ENCODE results near the gene CCN5. TPM values are rescaled to one million over a fixed set of nuclear protein-coding genes. Genes with fewer than 3 reads are reported as not detected.

The CCN5 gene
- total RNA-seq, 2 experiments from 2014 or later: not detected

DNA sequence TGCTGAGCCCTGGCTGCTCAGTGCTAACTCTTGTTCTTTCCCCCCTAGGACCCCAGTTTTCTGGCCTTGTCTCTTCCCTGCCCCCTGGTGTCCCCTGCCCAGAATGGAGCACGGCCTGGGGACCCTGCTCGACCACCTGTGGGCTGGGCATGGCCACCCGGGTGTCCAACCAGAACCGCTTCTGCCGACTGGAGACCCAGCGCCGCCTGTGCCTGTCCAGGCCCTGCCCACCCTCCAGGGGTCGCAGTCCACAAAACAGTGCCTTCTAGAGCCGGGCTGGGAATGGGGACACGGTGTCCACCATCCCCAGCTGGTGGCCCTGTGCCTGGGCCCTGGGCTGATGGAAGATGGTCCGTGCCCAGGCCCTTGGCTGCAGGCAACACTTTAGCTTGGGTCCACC lies 11.9 kb downstream of the CCN5 start:
- Histone ChIP-seq H3K9me3 (ENCODE audit: low read length) (no peaks in the 10 kb centered on the region), H3K9me2 (ENCODE audit: insufficient read depth, low read length) (no peaks in the 10 kb centered on the region), H4K20me1 (ENCODE audit: insufficient read depth, low read length) (no peaks in the 10 kb centered on the region), H3K27ac (ENCODE audit: low read depth, low read length, poor library complexity, severe bottlenecking) (no peak overlapping the region), H3K4me2 (ENCODE audit: low read length) (no peak overlapping the region), H3K36me3 (ENCODE audit: insufficient read depth, low read length) (no peaks in the 10 kb centered on the region), H2AFZ (ENCODE audit: low read length) (no peak overlapping the region), H3K79me2 (ENCODE audit: insufficient read depth, low read depth, low read length) (no peaks in the 10 kb centered on the region), H3K4me3 (ENCODE audit: low read depth, low read length, poor library complexity, severe bottlenecking) (no peak overlapping the region), H3K4me1 (ENCODE audit: insufficient read depth, low read length, poor library complexity, severe bottlenecking) (no peaks in the 10 kb centered on the region)
- ChIA-PET CTCF (ENCODE audit: unreplicated experiment) (no interaction called here), POLR2A (no interaction called here)
- intact Hi-C loops (cut with micrococcal nuclease; ENCODE audit: unreplicated experiment): no loop called here
- BruUV-seq (replicated peaks): no TSS peak
- DNase-seq (ENCODE audit: low spot score): no peak
- no peak for TF ChIP-seq CTCF (conservative IDR thresholded peaks at IDR 0.05; ENCODE audit: low read length)
- no peak for TF ChIP-seq EZH2phosphoT487 (IDR thresholded peaks at IDR 0.05; ENCODE audit: borderline replicate concordance, low read depth, low read length)

- Histone ChIP-seq H3K9me2 (ENCODE audit: insufficient read depth, low read length) (no peaks in the 10 kb centered on the region), H3K4me1 (ENCODE audit: insufficient read depth, low read length, poor library complexity, severe bottlenecking) (no peaks in the 10 kb centered on the region), H3K27ac (ENCODE audit: low read depth, low read length, poor library complexity, severe bottlenecking) (no peak overlapping the region), H3K79me2 (ENCODE audit: insufficient read depth, low read depth, low read length) (no peaks in the 10 kb centered on the region), H3K36me3 (ENCODE audit: insufficient read depth, low read length) (0 out of 2 replicates have a peak, but pooled peaks cover 4% of the 10 kb centered on the region), H4K20me1 (ENCODE audit: insufficient read depth, low read length) (no peaks in the 10 kb centered on the region), H3K4me2 (ENCODE audit: low read length) (no peak overlapping the region), H3K4me3 (ENCODE audit: low read depth, low read length, poor library complexity, severe bottlenecking) (no peak overlapping the region), H2AFZ (ENCODE audit: low read length) (no peak overlapping the region), H3K9me3 (ENCODE audit: low read length) (no peaks in the 10 kb centered on the region)
- intact Hi-C loops (cut with micrococcal nuclease; ENCODE audit: unreplicated experiment): no loop called here
- POLR2A ChIA-PET: no interaction called here
- CTCF ChIA-PET (ENCODE audit: unreplicated experiment): no interaction called here
- no TSS peak for BruUV-seq (replicated peaks)
- TF ChIP-seq CTCF (conservative IDR thresholded peaks at IDR 0.05; ENCODE audit: low read length) (no peak), EZH2phosphoT487 (IDR thresholded peaks at IDR 0.05; ENCODE audit: borderline replicate concordance, low read depth, low read length) (no peak)
- DNase-seq (ENCODE audit: low spot score): no peak
Measured at GRCh38 chr20:44727651-44728050, 12.5 kb downstream of the CCN5 start.

DNA sequence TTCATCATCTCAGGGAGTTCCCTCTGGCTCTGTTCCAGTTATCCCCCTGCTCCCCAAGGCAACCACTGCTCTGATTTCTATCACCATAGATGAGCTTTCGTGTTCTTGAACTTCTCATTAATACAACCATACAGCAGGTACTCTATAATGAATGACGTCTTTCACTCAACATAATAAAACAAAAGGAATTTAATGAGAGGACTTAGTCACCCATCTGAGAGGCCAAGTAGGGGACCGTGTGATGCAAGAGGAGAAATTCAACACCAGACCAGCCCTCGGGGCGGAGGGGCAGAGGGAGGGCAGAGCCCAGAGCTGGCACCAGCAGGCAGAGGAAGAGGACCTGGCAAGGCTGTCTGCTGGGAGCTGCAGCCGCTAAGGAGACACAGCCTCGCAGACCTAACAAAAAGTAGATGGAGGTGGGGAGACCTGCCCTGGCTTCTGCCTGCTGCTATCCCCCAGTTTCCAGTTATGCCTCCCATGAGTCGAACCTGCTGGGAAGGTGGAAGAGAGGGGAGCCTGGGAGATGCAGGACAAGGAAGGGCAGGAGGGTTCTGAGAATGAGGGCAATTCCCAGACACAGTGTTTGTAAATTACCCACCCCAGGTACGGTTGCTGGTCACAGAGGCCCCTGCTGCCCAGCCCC lies 13.8 kb downstream of the CCN5 start:
- no peaks in the 10 kb centered on the region for H3K79me2 ChIP-seq (ENCODE audit: insufficient read depth, low read depth, low read length)
- no peak overlapping the region for H3K4me2 ChIP-seq (ENCODE audit: low read length)
- H3K9me3 ChIP-seq (ENCODE audit: low read length): no peaks in the 10 kb centered on the region
- H3K36me3 ChIP-seq (ENCODE audit: insufficient read depth, low read length): 0 out of 2 replicates have a peak, but pooled peaks cover 4% of the 10 kb centered on the region
- ChIA-PET CTCF (ENCODE audit: unreplicated experiment) (no interaction called here), POLR2A (no interaction called here)
- no peak overlapping the region for H3K4me3 ChIP-seq (ENCODE audit: low read depth, low read length, poor library complexity, severe bottlenecking)
- no peak for DNase-seq (ENCODE audit: low spot score)
- intact Hi-C loops (cut with micrococcal nuclease; ENCODE audit: unreplicated experiment): no loop called here
- no peak overlapping the region for H3K27ac ChIP-seq (ENCODE audit: low read depth, low read length, poor library complexity, severe bottlenecking)
- no TSS peak for BruUV-seq (replicated peaks)
- no peaks in the 10 kb centered on the region for H3K4me1 ChIP-seq (ENCODE audit: insufficient read depth, low read length, poor library complexity, severe bottlenecking)
- H2AFZ ChIP-seq (ENCODE audit: low read length): no peak overlapping the region
- no peaks in the 10 kb centered on the region for H4K20me1 ChIP-seq (ENCODE audit: insufficient read depth, low read length)
- no peaks in the 10 kb centered on the region for H3K9me2 ChIP-seq (ENCODE audit: insufficient read depth, low read length)
- TF ChIP-seq CTCF (conservative IDR thresholded peaks at IDR 0.05; ENCODE audit: low read length): no peak
- TF ChIP-seq EZH2phosphoT487 (IDR thresholded peaks at IDR 0.05; ENCODE audit: borderline replicate concordance, low read depth, low read length): no peak
